ENCODE results near the gene LPAR1.
A peak's percentile ranks its signal among the peaks of the same experiment; 100 is the strongest.

LPAR1 gene

GRCh38 chr9:110996436-110997220, 41.6 kb downstream of the LPAR1 start:
- no peak for DNase-seq

DNA sequence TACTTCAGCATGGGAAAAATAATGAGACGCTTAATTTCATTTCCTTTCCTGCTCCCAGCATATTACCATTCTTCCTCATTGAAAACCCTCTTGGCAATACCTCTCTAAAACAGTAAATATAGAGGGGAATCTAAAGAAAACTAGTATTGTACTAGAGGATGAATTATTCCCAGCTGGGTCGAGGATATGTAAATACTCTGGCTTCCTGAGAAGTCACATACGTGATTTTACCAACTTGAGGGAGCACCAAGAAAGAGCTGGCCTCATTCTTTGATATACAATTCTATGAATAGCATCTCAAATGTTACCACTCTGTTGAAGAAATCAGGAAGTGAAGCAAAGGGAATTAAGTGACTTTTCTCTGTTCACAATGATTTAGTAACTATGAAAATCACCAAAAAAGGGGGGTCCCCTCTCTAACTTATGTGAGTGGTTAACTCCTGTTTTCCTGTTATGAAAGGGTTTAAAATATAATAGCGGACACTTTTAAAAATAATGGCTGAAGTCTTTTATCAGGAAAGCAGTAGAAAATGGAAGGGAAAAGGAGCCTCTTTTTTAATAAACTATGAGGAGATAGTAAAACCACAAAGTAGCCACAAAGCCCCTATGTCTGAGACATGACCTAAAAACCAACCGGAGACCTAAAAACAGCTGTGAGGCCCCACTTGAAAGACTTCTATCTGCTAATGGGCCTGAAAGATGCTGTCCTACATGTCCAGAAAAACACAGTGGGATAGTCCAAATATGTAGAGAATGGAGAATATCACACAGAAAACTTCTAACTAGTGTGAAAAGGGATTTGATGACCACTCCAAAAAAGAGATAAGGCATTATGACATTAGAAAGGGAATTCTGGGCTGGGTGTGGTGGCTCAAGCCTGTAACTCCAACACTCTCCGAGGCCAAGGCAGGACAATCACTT, 42.6 kb downstream of the LPAR1 start:
- peak; percentile 23 for DNase-seq

DNA sequence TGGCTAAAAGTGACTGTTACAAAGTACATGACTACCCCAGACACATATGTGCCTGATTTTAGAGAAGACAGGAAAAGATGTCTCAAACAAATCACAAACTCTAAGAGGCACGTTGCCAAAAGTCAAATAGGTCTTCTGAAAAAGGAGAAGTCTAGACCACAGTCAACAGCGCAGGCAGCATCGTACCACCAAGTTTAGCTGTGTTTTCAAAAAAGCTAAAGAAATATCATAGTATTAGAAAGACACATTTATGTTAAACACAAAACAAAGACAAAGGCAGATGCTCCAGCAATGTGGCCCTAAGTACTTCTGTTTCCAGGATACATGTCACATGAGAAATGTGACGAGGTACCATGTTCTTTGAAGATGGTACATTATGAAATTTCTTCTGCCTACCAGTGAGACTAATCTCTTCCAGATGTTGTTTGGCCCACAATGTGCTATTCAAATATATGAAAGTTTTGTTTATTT, 43.5 kb downstream of the LPAR1 start:
- peak; percentile 59 for DNase-seq

GRCh38 chr9:110990481-110990880, 47.8 kb downstream of the LPAR1 start:
- no peak for DNase-seq

DNA sequence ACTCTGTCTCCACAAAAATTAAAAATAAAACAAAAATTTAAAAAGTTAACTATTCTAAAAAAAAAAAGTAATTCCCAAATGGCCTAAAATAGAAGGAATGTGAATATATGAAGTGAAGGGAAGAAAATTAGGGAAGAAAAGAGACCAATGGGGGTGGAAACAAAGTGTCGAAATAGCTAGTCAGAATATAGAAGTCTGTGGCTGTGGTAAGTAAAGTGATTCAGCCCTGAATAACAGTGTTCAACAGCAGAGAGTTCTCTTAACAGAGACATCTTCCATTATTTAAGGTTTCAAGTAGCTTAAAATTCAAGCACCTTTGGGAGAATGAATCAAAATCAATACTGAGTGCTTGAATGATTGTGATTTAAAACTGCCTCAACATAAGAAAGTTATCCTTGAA, 51.7 kb downstream of the LPAR1 start:
- DNase-seq: no peak

DNA sequence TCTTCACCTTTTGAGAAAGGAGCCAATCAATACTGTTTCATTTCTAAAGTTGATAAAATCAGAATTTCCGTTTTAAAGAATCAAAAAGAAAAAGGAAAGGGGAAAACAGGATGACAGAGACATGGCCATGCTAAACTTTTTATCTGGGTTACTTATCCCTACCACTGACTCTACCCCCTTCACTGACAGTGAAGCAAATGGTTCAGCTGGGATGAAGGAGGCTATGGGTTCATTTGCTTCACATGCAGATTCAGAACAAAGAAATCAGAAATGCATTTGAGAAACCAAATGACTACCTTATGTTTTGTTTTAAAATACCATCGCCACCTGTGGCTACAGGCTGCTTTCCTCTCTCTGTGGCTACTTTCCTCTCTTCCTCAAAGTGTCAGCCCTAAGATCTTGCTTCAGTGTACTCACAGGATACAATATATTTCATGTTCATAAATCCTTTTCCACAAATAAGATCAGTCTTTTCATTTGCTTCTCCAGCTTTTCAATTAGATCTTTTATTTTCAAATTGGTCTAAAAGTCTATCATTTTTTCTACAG, 53.3 kb downstream of the LPAR1 start:
- no peak for DNase-seq

- DNase-seq: no peak
These were observed 58.0 kb downstream of the LPAR1 start for GRCh38 chr9:110980261-110980660.

DNA sequence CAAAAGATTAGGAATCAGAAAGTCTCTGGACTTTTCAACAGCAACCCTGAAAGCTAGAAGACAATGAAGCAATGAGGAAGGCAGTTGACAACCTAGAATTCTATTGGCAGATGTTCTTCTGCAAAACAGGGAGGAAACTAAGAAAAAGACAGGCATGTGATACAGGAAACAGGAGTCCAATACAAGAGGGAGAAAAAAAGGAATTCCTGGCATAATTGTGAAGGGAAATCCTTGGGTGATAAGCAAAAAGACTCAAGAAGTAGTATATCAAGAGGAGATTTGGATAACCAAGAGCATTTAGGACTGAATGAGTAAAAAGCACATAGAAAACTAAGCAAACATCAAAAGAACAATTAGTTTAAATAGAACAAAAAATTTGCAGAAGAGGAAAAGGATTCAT, 58.6 kb downstream of the LPAR1 start:
- DNase-seq: no peak

GRCh38 chr9:110978516-110978915, 59.8 kb downstream of the LPAR1 start:
- no peak for DNase-seq

GRCh38 chr9:110977259-110977709, 61.0 kb downstream of the LPAR1 start:
- no peak for DNase-seq

GRCh38 chr9:110975969-110976368, 62.3 kb downstream of the LPAR1 start:
- no peak for DNase-seq

DNA sequence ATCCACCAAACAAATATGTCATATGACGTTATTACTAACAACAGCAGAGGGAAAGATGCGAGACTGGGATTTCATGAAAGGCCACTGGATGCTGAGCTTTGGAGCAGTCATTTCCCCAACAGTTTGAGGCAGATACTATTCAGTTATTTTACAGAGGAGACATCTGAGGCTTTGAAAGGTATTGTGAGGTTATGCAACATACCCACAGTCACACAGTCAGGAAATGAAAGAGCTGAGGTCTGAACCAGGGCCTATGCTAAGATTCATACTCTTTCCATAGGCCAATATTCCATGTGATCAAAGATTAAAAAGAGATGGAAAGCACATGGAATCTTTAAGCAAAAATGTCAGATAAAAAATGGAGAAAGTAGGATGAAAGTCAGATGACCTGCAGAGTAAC, 63.0 kb downstream of the LPAR1 start:
- no peak for DNase-seq

- DNase-seq: no peak
These were observed 66.6 kb downstream of the LPAR1 start for GRCh38 chr9:110971705-110972104.

GRCh38 chr9:110971234-110971633, 67.0 kb downstream of the LPAR1 start:
- no peak for DNase-seq

GRCh38 chr9:110969971-110970386, 68.3 kb downstream of the LPAR1 start:
- DNase-seq: no peak

DNA sequence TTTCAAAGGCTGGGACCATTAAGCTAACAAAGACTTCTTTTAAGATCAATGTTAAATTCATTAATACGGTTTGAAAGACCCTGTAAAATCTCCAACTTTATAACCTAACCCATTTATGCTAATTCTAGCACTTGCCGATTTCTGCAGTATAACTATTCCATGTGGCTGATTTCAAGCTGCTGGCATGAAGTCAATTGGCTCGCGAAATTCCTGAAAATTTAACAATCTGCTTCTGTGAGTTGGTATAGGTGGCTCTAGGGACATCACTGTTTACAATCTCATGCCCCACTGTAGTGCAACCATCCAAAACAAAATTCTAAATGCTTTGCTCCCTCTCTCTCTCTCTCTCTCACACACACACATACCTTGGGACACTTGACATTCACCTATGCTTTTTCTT, 70.2 kb downstream of the LPAR1 start:
- no peak for DNase-seq

DNA sequence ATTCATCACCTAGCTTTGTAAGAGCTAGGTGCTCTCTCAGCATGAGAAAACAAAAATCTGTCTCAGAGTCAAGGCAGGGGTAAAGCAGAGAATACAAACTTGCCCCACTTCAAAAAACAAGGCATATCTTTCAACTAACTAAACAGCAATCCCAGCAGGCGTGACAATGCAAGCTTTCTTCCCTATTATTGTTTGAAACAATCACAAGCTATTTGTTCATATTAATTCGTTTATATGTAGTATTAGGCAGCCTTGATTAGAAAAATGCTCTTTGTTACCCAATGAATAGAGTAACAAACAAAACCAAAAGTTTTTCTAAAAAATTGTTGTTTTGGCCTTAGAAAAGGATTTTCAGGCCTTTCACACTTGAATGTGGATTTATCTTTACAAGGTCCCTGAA, 71.1 kb downstream of the LPAR1 start:
- no peak for DNase-seq

GRCh38 chr9:110960288-110960687, 78.0 kb downstream of the LPAR1 start:
- no peak for DNase-seq

GRCh38 chr9:110958847-110959246, 79.4 kb downstream of the LPAR1 start:
- DNase-seq: no peak

GRCh38 chr9:110954822-110955291, 83.4 kb downstream of the LPAR1 start:
- DNase-seq: peak; percentile 26

- no peak for DNase-seq
These were observed 85.8 kb downstream of the LPAR1 start for GRCh38 chr9:110952540-110952859.

GRCh38 chr9:110951805-110952539, 86.3 kb downstream of the LPAR1 start:
- no peak for DNase-seq

All from hematopoietic multipotent progenitor cell treated with erythropoietin and hydrocortisone succinate and interleukin-3 and kit ligand, for 6 days (in vitro differentiated cells).